Neutrophil (primary cell): ENCODE results near the gene GANC.
A peak's percentile ranks its signal among the peaks of the same experiment; 100 is the strongest.

Source experiments
- H3K27ac ChIP-seq: fragments of 200-600 bp; sonication (generic); 2 replicates; pipeline ENCODE4 v1.5.1; 2016; ENCODE audit warnings: mild to moderate bottlenecking, moderate library complexity
- H3K27me3 ChIP-seq: fragments of 200-600 bp; sonication (generic); 2 replicates; pipeline ENCODE4 v1.6.0; 2016; ENCODE audit warnings: mild to moderate bottlenecking
- H3K36me3 ChIP-seq: fragments of 200-600 bp; sonication (generic); 2 replicates; pipeline ENCODE4 v1.5.1; 2017
- H3K4me1 ChIP-seq, 2 experiments: fragments of 200-600 bp in 1 of 2; sonication (generic) in 1 of 2; 1 replicate in 1 of 2; 2 replicates in 1 of 2; pipeline versions ENCODE4 v1.5.1 to v1.6.1; 2013 to 2016; ENCODE audit warnings: low read depth in 1 of 2, low read length in 1 of 2, mild to moderate bottlenecking in 1 of 2, moderate library complexity in 1 of 2; ENCODE audit not compliant: control insufficient read depth in 1 of 2, insufficient read depth in 1 of 2
- H3K4me3 ChIP-seq, 2 experiments: fragments of 200-600 bp in 1 of 2; sonication (generic) in 1 of 2; 1 replicate in 1 of 2; 2 replicates in 1 of 2; pipeline ENCODE4 v1.5.1; 2013 to 2016; ENCODE audit warnings: low read depth in 1 of 2, low read length in 1 of 2, mild to moderate bottlenecking in 1 of 2, moderate library complexity in 1 of 2
- H3K9me3 ChIP-seq: fragments of 200-600 bp; sonication (generic); 2 replicates; pipeline ENCODE4 v1.5.1; 2016
- CTCF ChIP-seq: fragments of 200-600 bp; sonication (generic); IDR thresholded peaks from 2 replicates; pipeline ENCODE4 v1.5.1; 2016; ENCODE audit warnings: antibody characterized with exemption

The GANC gene

GRCh38 chr15:42267286-42267685, 5.7 kb upstream of the GANC start:
- peaks cover 11 to 17% of the 10 kb centered on the region in 2 experiments for H3K4me1 ChIP-seq
- H3K36me3 ChIP-seq = peaks cover 47% of the 10 kb centered on the region
- H3K4me3 ChIP-seq = no peak overlapping the region
- TF ChIP-seq CTCF = no peak
- no peaks in the 10 kb centered on the region for H3K27me3 ChIP-seq
- no peaks in the 10 kb centered on the region for H3K9me3 ChIP-seq
- H3K27ac ChIP-seq = no peak overlapping the region

DNA sequence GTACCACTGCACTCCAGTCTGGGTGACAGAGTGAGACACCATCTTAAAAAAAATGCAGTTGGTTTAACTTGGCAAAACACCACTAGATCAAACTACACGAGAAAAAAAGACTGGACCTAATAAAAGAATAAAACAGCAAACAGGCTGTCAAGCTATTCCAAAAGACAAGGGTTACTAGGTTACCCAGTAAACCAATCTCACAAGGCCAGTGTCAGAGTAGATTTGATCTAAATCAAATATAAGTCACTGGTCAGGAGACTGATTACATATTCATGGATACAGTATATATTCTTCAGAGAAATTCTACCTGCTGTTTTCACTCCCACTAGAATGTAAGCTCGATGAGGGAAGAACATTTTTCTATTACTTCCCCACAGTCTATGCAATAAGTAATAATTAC, 2.5 kb upstream of the GANC start:
- Histone ChIP-seq H3K36me3 (peaks cover 20% of the 10 kb centered on the region), H3K4me1 (peaks cover 30 to 44% of the 10 kb centered on the region in 2 experiments), H3K27me3 (no peaks in the 10 kb centered on the region), H3K27ac (no peak overlapping the region), H3K4me3 (no peak overlapping the region), H3K9me3 (no peaks in the 10 kb centered on the region)
- TF ChIP-seq CTCF = no peak

GRCh38 chr15:42270996-42271395, 2.0 kb upstream of the GANC start:
- no peaks in the 10 kb centered on the region for H3K27me3 ChIP-seq
- H3K4me3 ChIP-seq = no peak overlapping the region
- TF ChIP-seq CTCF = no peak
- H3K27ac ChIP-seq = no peak overlapping the region
- no peaks in the 10 kb centered on the region for H3K9me3 ChIP-seq
- peaks cover 16% of the 10 kb centered on the region for H3K36me3 ChIP-seq
- peaks cover 35 to 48% of the 10 kb centered on the region in 2 experiments for H3K4me1 ChIP-seq

- no peak for TF ChIP-seq CTCF
- H3K4me1 ChIP-seq = peaks cover 43 to 62% of the 10 kb centered on the region in 2 experiments
- peak overlapping the region; percentile 95 for H3K27ac ChIP-seq
- peak overlapping the region; percentile 87 to 95 for H3K4me3 ChIP-seq
- no peaks in the 10 kb centered on the region for H3K9me3 ChIP-seq
- H3K36me3 ChIP-seq = no peaks in the 10 kb centered on the region
- H3K27me3 ChIP-seq = no peaks in the 10 kb centered on the region
These were observed 1.1 kb downstream of the GANC start for GRCh38 chr15:42273900-42274701.

DNA sequence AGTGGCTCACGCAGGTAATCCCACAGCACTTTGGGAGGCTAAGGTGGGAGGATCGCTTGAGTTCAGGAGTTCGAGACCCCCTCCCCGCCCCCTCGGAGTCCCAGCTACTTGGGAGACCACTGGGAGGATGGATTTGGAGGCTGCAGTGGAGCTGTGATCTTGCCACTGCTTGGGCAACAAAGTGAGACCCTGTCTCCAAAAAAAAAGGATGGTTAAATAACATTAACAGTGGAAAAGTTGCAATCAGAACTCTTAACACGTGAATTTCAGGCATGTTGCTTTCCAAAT, 1.6 kb downstream of the GANC start:
- H3K27ac ChIP-seq = peak overlapping the region; percentile 95
- H3K36me3 ChIP-seq = no peaks in the 10 kb centered on the region
- no peak for TF ChIP-seq CTCF
- H3K9me3 ChIP-seq = no peaks in the 10 kb centered on the region
- H3K4me3 ChIP-seq = peak overlapping the region; percentile 87 to 95
- peaks cover 49 to 67% of the 10 kb centered on the region in 2 experiments for H3K4me1 ChIP-seq
- no peaks in the 10 kb centered on the region for H3K27me3 ChIP-seq
